ENCODE data around the gene AKIP1.
"Not testable (repeated sequence)": the region's sequence is repeated elsewhere in the genome, so short reads cannot be mapped to it uniquely, and the experiment has no call there.

AKIP1 gene

GRCh38 chr11:8917157-8917825 is 6.3 kb downstream of the AKIP1 start:
- no peak for DNase-seq

- no peak for DNase-seq
Observed at GRCh38 chr11:8922691-8923090, 11.7 kb downstream of the AKIP1 start.

GRCh38 chr11:8925711-8926110 is 14.7 kb downstream of the AKIP1 start:
- DNase-seq, result no peak

- DNase-seq, result no peak
Observed at GRCh38 chr11:8926236-8926635, 15.2 kb downstream of the AKIP1 start.

- DNase-seq, result no peak
Observed at GRCh38 chr11:8927233-8927632, 16.2 kb downstream of the AKIP1 start.

- DNase-seq, result no peak
Observed at GRCh38 chr11:8928205-8928604, 17.2 kb downstream of the AKIP1 start.

- no peak for DNase-seq
Observed at GRCh38 chr11:8928981-8929615, 18.1 kb downstream of the AKIP1 start.

- DNase-seq, result no peak
Observed at GRCh38 chr11:8930456-8931175, 19.6 kb downstream of the AKIP1 start.

- DNase-seq, result no peak
Observed at GRCh38 chr11:8932564-8933180, 21.7 kb downstream of the AKIP1 start, which contains the start of gene C11orf16. Gene C11orf16 (minus strand): TSS chr11:8932947. CDS start chr11:8932308, 639 bp downstream.

GRCh38 chr11:8933931-8934330 is 22.9 kb downstream of the AKIP1 start:
- no peak for DNase-seq

GRCh38 chr11:8934742-8935488 is 23.9 kb downstream of the AKIP1 start:
- DNase-seq, result no peak

- not testable (repeated sequence) for DNase-seq
Observed at GRCh38 chr11:8935789-8936188, 24.8 kb downstream of the AKIP1 start.

- DNase-seq, result no peak
Observed at GRCh38 chr11:8937159-8937558, 26.2 kb downstream of the AKIP1 start.

GRCh38 chr11:8937659-8938058 is 26.7 kb downstream of the AKIP1 start:
- no peak for DNase-seq

GRCh38 chr11:8941341-8942103 is 30.5 kb downstream of the AKIP1 start:
- no peak for DNase-seq

GRCh38 chr11:8942518-8943066 is 31.6 kb downstream of the AKIP1 start, which contains the start of gene ASCL3:
Gene ASCL3 (minus strand): TSS chr11:8943016. CDS start chr11:8938161, 4,855 bp downstream.
- no peak for DNase-seq

- DNase-seq, result no peak
Observed at GRCh38 chr11:8947230-8947943, 36.4 kb downstream of the AKIP1 start.

- DNase-seq, result no peak
Observed at GRCh38 chr11:8948886-8949285, 37.9 kb downstream of the AKIP1 start.

GRCh38 chr11:8956860-8957259 is 45.9 kb downstream of the AKIP1 start:
- no peak for DNase-seq

GRCh38 chr11:8959546-8960166 is 48.7 kb downstream of the AKIP1 start:
- no peak for DNase-seq

All from activated T-cell treated with anti-CD3 and anti-CD28 coated beads, Interleukin-2, amount 50 U/mL, for 1 hour (primary cell).